Measurements from ENCODE around the gene CTCF.

DNA sequence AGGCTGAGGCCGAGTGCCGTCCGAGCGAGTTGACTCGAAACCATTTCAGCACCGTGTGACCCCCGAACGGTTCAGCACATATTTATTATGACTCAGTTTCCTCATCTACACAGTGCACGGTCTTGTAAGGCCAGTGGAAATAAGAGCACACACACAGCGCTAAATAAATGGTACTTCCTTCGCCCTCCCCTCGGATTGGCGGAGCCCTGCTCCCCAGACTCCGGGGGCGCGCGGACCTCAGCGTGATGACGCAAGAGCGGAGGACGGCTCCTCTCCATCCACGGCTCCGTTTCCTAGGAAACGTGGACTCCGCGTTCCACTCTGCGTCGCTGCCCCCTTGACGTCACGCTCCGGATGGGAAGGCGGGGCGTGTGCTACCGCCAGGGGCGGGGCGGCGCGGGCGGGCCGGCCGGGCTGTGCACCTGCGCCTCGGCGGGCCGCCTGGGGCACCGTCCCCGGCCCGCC is 98.3 kb downstream of the CTCF start, which contains the start of gene PARD6A:
- TF ChIP-seq, protein P1, sequence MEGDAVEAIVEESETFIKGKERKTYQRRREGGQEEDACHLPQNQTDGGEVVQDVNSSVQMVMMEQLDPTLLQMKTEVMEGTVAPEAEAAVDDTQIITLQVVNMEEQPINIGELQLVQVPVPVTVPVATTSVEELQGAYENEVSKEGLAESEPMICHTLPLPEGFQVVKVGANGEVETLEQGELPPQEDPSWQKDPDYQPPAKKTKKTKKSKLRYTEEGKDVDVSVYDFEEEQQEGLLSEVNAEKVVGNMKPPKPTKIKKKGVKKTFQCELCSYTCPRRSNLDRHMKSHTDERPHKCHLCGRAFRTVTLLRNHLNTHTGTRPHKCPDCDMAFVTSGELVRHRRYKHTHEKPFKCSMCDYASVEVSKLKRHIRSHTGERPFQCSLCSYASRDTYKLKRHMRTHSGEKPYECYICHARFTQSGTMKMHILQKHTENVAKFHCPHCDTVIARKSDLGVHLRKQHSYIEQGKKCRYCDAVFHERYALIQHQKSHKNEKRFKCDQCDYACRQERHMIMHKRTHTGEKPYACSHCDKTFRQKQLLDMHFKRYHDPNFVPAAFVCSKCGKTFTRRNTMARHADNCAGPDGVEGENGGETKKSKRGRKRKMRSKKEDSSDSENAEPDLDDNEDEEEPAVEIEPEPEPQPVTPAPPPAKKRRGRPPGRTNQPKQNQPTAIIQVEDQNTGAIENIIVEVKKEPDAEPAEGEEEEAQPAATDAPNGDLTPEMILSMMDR (IDR thresholded peaks at IDR 0.05; ENCODE audit: extremely low read depth in 1 of 2, insufficient read depth in 1 of 2, low read depth in 1 of 2, low read length in 2 of 2): no peak
- TF ChIP-seq POLR2A (IDR thresholded peaks at IDR 0.05; ENCODE audit: low read depth, low read length): no peak
- no peak for TF ChIP-seq MYC (IDR thresholded peaks at IDR 0.05; ENCODE audit: low read depth, low read length)

All from endothelial cell of umbilical vein (primary cell).